Measurements from ENCODE around the gene EIF2B1. TPM values are rescaled to one million over a fixed set of nuclear protein-coding genes. Genes with fewer than 3 reads are reported as not detected.
A peak's percentile ranks its signal among the peaks of the same experiment; 100 is the strongest.

The EIF2B1 gene
- 26.2 and 82.1 TPM in 2 replicates for total RNA-seq (2014; rRNA removed; shearing (Covaris generic); ENCODE audit: low replicate concordance)

DNA sequence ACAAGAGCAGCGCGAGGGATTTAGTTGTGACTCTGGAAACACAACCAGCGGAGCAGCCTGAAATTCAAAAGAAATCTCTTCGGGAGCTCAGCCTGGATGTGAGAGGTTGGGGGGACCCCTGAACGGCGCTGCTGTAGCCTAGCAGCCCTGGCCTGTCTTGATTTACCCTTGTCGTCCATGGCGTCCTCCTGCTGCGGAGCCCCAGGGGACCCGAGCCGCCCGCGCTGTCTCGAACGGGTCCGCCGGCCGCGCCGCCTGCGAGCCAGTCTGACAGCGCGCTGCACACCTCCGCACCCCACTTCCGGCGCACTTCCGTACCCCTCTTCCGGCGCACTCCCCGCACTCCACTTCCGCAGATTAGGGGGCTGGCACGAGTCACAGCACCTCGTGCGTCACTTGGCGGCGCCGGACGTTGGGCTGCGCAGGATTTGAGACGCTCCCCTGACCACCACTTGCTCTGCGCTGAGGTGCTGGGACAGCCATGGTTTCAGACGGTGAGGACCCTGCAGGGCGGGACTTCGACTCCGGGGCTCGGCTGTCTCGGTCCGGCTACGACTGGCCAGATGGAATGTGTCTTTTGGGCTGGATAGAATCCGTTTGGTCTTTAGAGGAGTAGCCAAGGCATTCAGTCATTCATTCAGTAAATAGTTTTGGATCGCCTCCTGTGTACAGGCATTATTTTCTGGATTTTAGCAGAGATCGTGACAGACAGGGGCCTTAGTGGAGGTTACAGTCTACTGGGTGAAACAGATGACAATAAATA is at the start of gene EIF2B1, which contains the start of gene GTF2H3:
Gene EIF2B1, minus strand, starts transcription at position 308 of the 763 bp plus-strand sequence. Its CDS starts 129 bp downstream, at position 179.
Gene GTF2H3, plus strand, starts transcription at position 451 of the 763 bp plus-strand sequence. Its CDS starts 31 bp downstream, at position 482.
- Histone ChIP-seq H3K4me3 (peak within 1 kb of the TSS; percentile 97), H3K36me3 (peaks cover 35% of the 10 kb centered on the region), H3K27me3 (no peaks in the 10 kb centered on the region), H3K9me3 (no peaks in the 10 kb centered on the region)
- DNase-seq: peak; percentile 96

DNA sequence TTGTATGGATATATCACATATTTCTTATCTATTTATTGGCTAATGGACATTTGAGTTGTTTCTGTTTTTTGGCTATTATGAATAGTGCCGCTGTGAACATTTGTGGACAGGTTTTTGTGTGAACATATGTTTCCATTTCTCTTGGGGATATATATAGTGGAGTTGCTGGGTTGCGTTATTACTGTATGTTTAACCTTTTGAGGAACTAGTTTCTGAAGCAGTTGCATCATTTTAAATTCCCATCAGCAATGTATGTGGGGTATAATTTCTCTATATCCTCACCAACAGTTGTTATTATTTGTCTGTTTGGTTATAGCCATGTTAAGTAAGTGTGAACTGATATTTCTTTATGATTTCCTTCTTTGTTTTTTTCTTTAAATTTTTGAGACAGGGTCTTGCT is 48.1 kb upstream of the EIF2B1 start:
- no peaks in the 10 kb centered on the region for H3K9me3 ChIP-seq
- no peaks in the 10 kb centered on the region for H3K27me3 ChIP-seq
- no peak for DNase-seq
- no peak overlapping the region for H3K4me3 ChIP-seq
- H3K36me3 ChIP-seq: no peaks in the 10 kb centered on the region; the same call in 1 of the 2 replicates

DNA sequence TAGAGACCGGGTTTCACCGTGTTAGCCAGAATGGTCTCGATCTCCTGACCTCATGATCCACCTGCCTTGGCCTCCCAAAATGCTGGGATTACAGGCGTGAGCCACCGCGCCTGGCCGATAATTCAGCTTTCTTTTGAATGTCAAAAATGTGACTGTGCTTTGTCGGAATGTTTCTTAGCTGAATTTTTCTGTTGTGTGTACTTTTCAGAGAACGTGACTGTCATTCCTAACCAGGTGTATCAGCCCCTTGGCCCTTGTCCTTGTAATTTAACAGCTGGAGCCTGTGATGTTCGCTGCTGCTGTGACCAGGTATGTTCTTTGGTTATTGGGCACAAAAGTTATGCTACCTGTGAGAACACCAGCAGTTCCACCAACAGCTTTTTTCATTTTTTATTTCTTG is 45.5 kb upstream of the EIF2B1 start:
- no peaks in the 10 kb centered on the region for H3K27me3 ChIP-seq
- no peaks in the 10 kb centered on the region; the same call in 1 of the 2 replicates for H3K36me3 ChIP-seq
- no peaks in the 10 kb centered on the region for H3K9me3 ChIP-seq
- no peak for DNase-seq
- H3K4me3 ChIP-seq: no peak overlapping the region

DNA sequence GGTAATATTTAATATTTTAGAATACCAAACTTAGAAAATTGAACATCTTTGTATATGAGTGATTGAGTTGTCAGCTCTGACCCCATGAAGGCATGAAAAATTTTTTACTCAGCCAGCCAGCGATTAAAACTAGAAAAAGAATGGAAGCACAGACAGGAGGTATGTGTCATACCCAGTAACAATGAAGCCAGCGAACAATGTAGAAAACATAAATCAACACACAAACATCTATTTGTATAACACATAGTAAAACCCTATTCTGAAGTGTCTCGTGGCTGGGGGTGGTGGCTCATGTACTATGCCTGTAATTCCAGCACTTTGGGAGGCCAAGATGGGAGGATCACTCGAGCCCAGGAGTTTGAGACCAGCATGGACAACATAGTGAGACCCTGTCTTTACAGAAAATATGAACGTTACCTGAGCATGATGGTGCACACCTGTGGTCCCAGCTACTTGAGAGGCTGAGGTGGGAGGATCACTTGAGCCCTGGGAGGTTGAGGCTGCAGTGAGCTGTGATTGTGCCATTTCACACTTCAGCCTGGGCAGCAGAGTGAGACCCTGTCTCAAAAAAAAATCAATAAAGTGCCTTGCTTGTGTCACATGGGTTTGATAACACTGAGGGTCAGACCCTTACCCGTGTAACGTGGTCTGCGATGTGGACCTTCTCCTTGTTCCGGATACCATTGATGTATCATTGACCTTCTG is 43.3 kb upstream of the EIF2B1 start:
- no peaks in the 10 kb centered on the region for H3K9me3 ChIP-seq
- H3K36me3 ChIP-seq: no peaks in the 10 kb centered on the region; the same call in 1 of the 2 replicates
- H3K4me3 ChIP-seq: no peak overlapping the region
- DNase-seq: no peak
- no peaks in the 10 kb centered on the region for H3K27me3 ChIP-seq

DNA sequence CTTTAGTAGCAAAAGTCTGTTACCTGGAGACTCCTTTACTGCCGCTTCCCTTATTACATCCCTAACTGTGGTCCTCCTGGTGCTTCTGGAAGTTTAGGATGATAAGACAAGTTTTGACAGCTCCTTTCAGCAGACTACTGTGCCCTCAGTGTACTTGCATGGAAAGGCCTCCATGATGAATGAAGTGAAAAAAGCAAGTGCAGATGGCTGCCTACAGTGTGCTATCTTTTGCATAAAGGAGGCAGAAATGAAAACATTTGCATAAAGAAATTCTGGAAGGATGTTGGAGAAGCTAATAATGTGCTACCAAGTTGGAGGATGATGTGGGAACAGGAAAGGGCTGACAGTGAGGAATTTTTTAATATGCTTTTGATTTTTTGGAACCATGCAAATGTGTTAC is 42.0 kb upstream of the EIF2B1 start:
- no peaks in the 10 kb centered on the region for H3K27me3 ChIP-seq
- no peak overlapping the region for H3K4me3 ChIP-seq
- no peaks in the 10 kb centered on the region for H3K9me3 ChIP-seq
- no peaks in the 10 kb centered on the region; the same call in 1 of the 2 replicates for H3K36me3 ChIP-seq
- no peak for DNase-seq

DNA sequence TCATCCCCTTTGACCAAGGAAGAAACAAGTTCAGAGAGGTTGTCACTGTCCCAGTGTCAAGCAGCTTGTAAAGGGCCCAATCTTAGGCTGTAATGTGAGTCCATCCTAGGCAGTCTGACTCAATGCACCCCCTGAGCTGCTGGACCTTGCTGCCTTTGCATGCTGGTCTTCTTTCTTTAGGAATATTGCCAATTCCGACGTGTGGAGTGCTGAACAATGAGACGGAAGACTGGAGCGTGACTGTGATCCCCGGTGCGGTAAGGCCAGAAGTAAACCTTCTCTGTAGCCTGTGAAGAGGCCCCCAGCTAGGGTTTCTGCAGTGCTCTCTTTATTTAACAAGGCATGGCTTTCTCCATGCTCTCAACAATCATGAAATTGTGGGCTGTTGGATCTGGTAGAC is 38.4 kb upstream of the EIF2B1 start:
- H3K27me3 ChIP-seq: no peaks in the 10 kb centered on the region
- DNase-seq: no peak
- H3K9me3 ChIP-seq: no peaks in the 10 kb centered on the region
- H3K4me3 ChIP-seq: peak overlapping the region; percentile 77; the same call in 1 of the 2 replicates
- H3K36me3 ChIP-seq: no peaks in the 10 kb centered on the region; the same call in 1 of the 2 replicates

DNA sequence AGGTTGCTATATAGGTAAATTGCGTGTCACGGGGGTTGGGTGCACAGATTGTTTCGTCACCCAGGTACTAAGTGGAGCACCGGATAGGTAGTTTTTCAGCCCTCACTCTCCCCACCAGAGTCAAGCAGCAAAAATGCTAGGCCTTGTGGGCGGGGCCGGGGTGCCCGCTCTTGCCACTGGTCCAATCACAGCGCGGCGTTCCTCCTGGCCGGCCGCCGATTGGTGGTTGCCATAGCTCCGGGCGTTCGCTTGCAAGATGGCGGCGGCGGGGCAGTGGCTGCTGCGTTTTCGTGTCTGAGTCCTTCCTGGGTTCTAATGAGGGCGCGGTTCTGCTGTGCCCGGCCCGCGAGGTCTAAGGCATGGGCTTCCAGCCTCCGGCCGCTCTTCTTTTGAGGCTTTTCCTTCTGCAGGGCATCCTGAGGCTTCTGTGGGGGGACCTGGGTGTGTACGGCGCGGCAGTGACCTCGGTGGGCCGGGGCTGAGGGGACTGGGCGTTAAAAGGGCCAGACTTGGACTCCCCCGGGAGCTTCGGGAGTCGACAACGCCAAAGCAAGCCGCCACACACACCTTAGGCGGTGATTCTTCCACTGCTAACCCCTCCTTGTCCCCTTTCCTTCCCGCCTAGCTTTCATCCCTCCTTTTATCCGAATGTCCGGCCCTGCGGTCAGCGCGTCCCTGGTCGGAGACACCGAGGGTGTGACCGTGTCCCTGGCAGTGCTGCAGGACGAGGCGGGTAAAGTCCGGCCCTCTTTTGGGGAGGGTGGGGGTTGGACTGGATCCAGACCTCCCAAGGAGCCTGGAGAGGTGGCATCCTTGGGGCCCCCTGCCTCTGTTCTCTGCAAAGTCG is 37.6 kb upstream of the EIF2B1 start, which contains the start of gene TCTN2:
Gene TCTN2, plus strand, starts transcription at position 232 of the 847 bp plus-strand sequence. Its CDS starts 128 bp downstream, at position 360.
- Histone ChIP-seq H3K36me3 (no peaks in the 10 kb centered on the region; the same call in 1 of the 2 replicates), H3K4me3 (peak within 1 kb of the TSS; percentile 77), H3K27me3 (no peaks in the 10 kb centered on the region), H3K9me3 (no peaks in the 10 kb centered on the region)
- DNase-seq: peak; percentile 96

DNA sequence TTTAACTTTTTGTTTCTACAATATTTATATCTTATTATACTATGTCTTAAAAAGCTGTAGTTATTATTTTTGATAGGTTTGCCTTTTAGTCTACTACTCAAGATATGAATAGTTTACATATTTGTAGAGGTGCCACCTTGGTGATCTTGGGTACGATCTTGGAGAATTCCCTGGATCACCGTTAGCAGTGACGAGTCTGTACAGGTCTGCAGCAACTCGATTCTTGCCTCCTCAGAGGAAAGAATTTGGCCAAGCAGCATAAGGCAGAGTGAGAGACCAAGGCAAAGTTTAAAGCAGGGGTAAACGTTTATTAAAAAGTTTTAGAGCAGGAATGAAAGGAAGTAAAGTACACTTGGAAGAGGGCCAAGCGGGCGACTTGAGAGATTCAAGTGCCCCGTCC is 34.3 kb upstream of the EIF2B1 start:
- peaks cover 11% of the 10 kb centered on the region for H3K36me3 ChIP-seq
- DNase-seq: no peak
- no peak overlapping the region for H3K4me3 ChIP-seq
- H3K27me3 ChIP-seq: no peaks in the 10 kb centered on the region
- H3K9me3 ChIP-seq: peaks cover 2% of the 10 kb centered on the region; the same call in 1 of the 2 replicates

DNA sequence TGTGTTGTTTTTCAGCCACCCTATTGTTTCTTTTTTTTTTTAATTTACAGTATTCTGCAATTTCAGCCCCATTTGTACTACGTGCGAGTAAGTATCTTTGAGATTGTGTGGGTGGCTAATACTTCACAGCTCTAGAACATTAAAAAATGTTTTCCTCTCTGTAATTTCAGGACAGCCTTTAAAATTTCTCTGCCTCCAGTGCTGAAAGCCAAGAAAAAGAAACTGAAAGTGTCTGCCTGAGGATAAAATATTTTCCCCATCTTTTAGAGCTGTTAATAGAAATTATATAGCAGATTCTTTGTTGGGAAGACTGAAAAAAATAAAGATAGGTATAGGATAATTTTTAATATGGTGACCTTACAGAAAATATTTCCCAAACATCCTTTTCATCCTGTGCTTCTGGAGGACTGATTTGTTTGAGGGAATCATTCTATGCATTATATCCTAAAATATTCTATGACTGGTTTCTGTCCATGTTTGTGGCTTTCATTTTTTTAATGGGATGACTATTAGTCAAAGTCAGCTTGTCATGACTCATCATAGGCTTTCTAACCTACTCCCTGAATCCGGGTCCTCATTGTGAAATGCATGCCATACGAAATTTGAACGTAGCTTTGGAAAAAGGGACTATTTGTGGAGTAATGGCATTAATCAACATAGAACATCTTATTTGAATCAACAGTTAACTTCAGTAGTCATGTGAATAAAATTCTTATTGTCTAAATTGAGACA is 26.7 kb upstream of the EIF2B1 start:
- DNase-seq: peak; percentile 5
- Histone ChIP-seq H3K27me3 (no peaks in the 10 kb centered on the region), H3K36me3 (peaks cover 73% of the 10 kb centered on the region), H3K4me3 (no peak overlapping the region), H3K9me3 (peaks cover 2% of the 10 kb centered on the region; the same call in 1 of the 2 replicates)

DNA sequence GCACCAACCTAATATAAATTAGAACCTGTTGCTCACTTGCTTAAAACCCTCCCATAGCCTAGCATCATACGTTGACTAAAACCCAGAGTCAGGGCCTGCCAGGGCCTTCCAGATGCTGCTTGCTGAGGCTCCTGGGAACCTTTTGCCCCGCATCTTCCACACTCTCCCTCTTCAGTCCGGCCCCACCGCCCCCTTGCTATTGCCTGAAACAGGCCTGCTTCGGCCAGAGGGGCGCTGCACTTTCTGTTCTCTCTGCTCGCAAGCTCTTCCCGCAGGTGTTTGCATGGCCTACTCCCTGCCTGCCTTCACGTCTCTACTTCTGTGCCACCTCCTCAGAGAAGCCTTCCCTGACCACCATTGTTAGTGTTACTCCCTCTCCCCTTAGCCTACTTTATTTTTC is 23.7 kb upstream of the EIF2B1 start:
- H3K27me3 ChIP-seq: no peaks in the 10 kb centered on the region
- H3K9me3 ChIP-seq: no peaks in the 10 kb centered on the region
- H3K4me3 ChIP-seq: no peak overlapping the region
- no peak for DNase-seq
- H3K36me3 ChIP-seq: peaks cover 81% of the 10 kb centered on the region

DNA sequence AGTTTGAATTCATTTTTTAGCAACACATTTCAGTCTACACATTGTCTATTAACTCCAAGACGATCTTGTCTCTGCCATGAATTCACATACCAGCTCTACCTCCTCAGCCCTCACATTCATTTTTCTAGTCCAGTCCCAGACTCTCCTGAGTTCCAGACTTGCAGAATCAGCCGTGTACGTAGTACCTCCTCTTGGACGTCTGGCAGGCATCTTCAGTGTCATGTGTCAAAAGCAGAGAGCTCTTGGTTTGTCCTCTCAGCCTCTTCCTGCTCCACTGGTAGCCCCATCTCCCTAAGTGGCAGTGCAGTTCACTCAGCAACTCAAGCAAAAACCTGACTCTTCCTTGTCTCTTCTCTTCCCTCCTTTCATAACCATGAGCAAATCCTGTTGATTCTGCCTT is 22.9 kb upstream of the EIF2B1 start:
- Histone ChIP-seq H3K36me3 (peaks cover 87% of the 10 kb centered on the region), H3K4me3 (no peak overlapping the region), H3K27me3 (no peaks in the 10 kb centered on the region), H3K9me3 (no peaks in the 10 kb centered on the region)
- DNase-seq: no peak

DNA sequence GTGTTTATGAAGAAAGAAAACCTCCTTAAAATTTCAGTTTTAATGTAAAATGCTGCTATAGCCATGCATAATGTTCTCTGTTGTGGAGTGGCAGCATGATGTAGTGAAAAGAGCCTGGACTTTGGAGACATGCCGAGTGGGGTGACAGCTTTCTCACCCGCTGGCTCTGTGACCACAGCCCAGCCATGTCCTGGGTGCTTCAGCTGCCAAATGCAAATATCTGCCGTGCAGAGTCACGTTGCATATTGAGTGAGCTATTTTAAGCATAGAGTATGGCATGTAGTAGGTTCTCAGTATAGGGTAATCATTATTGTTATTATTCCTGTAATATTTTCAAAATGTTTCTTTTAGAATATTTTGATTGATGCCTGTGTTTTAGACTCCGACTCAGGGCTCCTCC is 21.9 kb upstream of the EIF2B1 start:
- H3K36me3 ChIP-seq: peaks cover 87% of the 10 kb centered on the region
- DNase-seq: no peak

DNA sequence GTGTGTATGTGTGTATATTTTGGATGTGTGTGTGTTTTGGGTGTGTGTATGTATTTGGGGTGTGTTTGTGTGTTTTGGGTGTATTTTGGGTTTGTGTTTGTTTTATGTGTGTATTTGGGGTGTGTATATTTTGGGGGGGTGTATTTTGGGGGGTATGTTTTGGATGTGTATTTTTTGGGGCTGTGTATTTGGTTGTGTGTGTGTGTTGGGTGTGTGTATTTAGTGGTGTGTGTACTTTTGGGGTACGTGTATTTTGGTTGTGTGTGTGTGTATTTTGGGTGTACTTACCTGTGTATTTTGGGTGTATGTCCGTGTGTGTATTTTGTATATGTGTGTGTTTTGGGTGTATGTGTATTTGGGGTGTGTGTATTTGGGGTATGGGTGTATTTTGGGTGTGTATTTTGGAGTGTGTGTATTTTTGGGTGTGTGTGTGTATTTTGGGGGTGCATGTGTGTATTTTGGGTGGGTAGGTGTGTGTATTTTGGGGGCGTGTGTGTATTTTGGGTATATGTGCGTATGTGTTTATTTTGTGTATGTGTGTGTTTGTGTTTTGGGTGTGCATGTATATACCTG is 20.7 kb upstream of the EIF2B1 start:
- H3K36me3 ChIP-seq: peaks cover 87% of the 10 kb centered on the region
- no peaks in the 10 kb centered on the region for H3K27me3 ChIP-seq
- no peak for DNase-seq
- no peaks in the 10 kb centered on the region for H3K9me3 ChIP-seq
- H3K4me3 ChIP-seq: no peak overlapping the region

More for the DNA sequence above, 21.9 kb upstream of the EIF2B1 start:
- Histone ChIP-seq H3K4me3 (no peak overlapping the region), H3K27me3 (no peaks in the 10 kb centered on the region), H3K9me3 (no peaks in the 10 kb centered on the region)

DNA sequence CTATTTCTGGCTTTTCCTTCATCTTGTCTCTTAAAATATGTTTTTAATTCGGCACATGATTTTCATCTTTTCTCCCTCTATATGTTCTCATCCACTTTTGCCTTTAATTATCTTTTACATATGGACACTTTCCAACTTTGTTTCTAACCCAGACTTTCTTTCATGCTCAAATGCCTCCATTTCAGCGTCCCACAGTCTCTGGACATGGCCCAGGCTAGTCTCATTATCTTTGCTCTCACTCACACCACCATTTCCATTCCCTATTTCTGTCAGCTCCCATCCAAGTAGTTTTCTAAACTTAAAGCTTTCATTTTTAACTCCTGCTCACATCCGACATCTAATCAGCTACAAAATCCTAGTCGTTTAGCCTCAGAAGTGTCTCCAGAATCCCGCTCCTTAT is 14.9 kb upstream of the EIF2B1 start:
- no peak overlapping the region for H3K4me3 ChIP-seq
- H3K9me3 ChIP-seq: no peaks in the 10 kb centered on the region
- peaks cover 69% of the 10 kb centered on the region for H3K36me3 ChIP-seq
- DNase-seq: no peak
- no peaks in the 10 kb centered on the region for H3K27me3 ChIP-seq

DNA sequence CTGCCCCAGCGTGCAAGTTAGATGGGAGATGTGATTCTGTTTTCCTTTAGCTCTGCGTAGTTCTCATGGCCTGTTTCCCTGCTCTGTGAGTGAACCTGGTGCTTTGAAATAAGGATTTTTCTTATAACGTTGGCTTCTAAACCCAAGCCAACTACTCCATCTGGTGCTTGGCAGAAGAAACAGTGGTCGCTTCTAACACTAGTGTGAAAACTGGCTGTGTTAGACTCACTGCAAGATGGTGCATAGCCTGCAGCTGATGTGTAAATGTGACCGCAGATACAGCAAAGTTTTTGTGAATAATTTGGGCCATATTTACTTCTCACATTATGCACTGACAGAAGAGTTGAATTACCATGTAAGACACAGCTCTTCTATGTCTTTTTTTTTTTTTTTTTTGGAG is 12.4 kb upstream of the EIF2B1 start:
- H3K27me3 ChIP-seq: no peaks in the 10 kb centered on the region
- no peaks in the 10 kb centered on the region for H3K9me3 ChIP-seq
- H3K4me3 ChIP-seq: no peak overlapping the region
- no peak for DNase-seq
- H3K36me3 ChIP-seq: peaks cover 56% of the 10 kb centered on the region

DNA sequence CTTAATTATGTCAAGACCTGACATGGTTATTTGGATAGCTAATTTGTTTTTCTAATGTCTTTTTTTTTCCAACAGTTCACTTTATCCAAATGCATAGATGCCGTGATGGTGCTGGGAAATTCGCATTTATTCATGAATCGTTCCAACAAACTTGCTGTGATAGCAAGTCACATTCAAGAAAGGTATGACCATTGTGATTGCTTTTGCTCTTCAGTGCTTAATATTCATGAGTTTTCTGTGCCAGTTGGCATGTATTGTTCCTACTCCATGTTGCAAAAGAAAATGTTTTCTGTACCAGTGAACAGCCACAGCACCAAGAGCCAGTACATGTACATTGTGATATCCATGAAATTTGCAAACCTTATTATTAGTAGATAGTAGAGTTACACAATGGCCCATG is 11.9 kb upstream of the EIF2B1 start:
- Histone ChIP-seq H3K9me3 (no peaks in the 10 kb centered on the region), H3K36me3 (peaks cover 51% of the 10 kb centered on the region), H3K27me3 (no peaks in the 10 kb centered on the region), H3K4me3 (no peak overlapping the region)
- DNase-seq: no peak

Measured in MG63 (cell line).